ENCODE measurements around the gene AUTS2. TPM values are rescaled to one million over a fixed set of nuclear protein-coding genes. Genes with fewer than 3 reads are reported as not detected.

AUTS2 gene
- polyA plus RNA-seq, 1 donor from 2014 or later: 97.3 TPM

GRCh38 chr7:70764701-70765208 lies 1166.5 kb downstream of the AUTS2 start:
- Histone ChIP-seq H3K4me3 (ENCODE audit: low read length) (no peak overlapping the region), H3K36me3 (ENCODE audit: insufficient read depth, low read length) (no peaks in the 10 kb centered on the region), H3K4me2 (ENCODE audit: low read length) (no peak overlapping the region), H3K9ac (ENCODE audit: low read length) (no peak overlapping the region), H2AFZ (ENCODE audit: low read depth, low read length) (no peak overlapping the region), H3F3A (ENCODE audit: insufficient read depth, low read length, poor library complexity, severe bottlenecking) (no peaks in the 10 kb centered on the region), H3K27me3 (ENCODE audit: insufficient read depth, low read depth, low read length) (no peaks in the 10 kb centered on the region), H3K27ac (ENCODE audit: low read length) (no peak overlapping the region), H4K20me1 (ENCODE audit: insufficient read depth) (peaks cover 57% of the 10 kb centered on the region), H3K9me2 (ENCODE audit: insufficient read depth, low read length) (no peaks in the 10 kb centered on the region), H3K79me2 (replicated peaks; ENCODE audit: insufficient read depth, low read length) (peaks cover 69% of the 10 kb centered on the region), H3K9me3 (ENCODE audit: low read length) (no peaks in the 10 kb centered on the region)
- TF ChIP-seq SMC3 (conservative IDR thresholded peaks at IDR 0.05; ENCODE audit: poor library complexity) (no peak), RAD21 (conservative IDR thresholded peaks at IDR 0.05) (no peak), MXI1 (conservative IDR thresholded peaks at IDR 0.05; ENCODE audit: poor library complexity, severe bottlenecking) (no peak), CTCF (IDR thresholded peaks at IDR 0.05; ENCODE audit: poor library complexity, severe bottlenecking) (no peak), POLR2AphosphoS5 (IDR thresholded peaks at IDR 0.05) (no peak), TAF1 (IDR thresholded peaks at IDR 0.05; ENCODE audit: low read depth) (no peak), EP300 (conservative IDR thresholded peaks at IDR 0.05; ENCODE audit: poor library complexity, severe bottlenecking) (no peak), EZH2 (IDR thresholded peaks at IDR 0.05; ENCODE audit: borderline replicate concordance, insufficient read depth, low read length, poor library complexity, severe bottlenecking) (no peak)
- TF ChIP-seq, protein P1, sequence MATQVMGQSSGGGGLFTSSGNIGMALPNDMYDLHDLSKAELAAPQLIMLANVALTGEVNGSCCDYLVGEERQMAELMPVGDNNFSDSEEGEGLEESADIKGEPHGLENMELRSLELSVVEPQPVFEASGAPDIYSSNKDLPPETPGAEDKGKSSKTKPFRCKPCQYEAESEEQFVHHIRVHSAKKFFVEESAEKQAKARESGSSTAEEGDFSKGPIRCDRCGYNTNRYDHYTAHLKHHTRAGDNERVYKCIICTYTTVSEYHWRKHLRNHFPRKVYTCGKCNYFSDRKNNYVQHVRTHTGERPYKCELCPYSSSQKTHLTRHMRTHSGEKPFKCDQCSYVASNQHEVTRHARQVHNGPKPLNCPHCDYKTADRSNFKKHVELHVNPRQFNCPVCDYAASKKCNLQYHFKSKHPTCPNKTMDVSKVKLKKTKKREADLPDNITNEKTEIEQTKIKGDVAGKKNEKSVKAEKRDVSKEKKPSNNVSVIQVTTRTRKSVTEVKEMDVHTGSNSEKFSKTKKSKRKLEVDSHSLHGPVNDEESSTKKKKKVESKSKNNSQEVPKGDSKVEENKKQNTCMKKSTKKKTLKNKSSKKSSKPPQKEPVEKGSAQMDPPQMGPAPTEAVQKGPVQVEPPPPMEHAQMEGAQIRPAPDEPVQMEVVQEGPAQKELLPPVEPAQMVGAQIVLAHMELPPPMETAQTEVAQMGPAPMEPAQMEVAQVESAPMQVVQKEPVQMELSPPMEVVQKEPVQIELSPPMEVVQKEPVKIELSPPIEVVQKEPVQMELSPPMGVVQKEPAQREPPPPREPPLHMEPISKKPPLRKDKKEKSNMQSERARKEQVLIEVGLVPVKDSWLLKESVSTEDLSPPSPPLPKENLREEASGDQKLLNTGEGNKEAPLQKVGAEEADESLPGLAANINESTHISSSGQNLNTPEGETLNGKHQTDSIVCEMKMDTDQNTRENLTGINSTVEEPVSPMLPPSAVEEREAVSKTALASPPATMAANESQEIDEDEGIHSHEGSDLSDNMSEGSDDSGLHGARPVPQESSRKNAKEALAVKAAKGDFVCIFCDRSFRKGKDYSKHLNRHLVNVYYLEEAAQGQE (IDR thresholded peaks at IDR 0.05; ENCODE audit: borderline replicate concordance): no peak

DNA sequence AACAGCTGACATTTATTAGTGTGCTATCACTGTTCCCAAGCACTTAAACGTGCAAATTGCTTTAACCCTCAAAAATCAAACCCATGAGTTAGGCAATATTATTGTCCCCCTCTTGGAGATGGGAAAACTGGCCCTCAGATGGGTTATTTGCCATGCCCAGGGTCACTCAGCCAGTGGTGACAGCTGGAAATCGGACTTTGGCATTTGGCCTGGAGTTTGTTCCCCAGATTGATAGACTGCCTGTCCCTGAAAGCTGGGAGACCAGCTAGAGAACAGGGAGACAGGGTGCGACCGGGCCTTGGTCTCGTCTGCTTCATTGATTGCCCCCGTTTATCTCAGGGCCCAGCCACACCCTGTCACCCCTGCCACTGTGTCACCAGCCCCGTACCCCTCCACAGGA lies 1167.4 kb downstream of the AUTS2 start:
- Histone ChIP-seq H3K9ac (ENCODE audit: low read length) (no peak overlapping the region), H3F3A (ENCODE audit: insufficient read depth, low read length, poor library complexity, severe bottlenecking) (no peaks in the 10 kb centered on the region), H3K4me2 (ENCODE audit: low read length) (no peak overlapping the region), H4K20me1 (ENCODE audit: insufficient read depth) (peaks cover 58% of the 10 kb centered on the region), H3K4me3 (ENCODE audit: low read length) (no peak overlapping the region), H3K36me3 (ENCODE audit: insufficient read depth, low read length) (no peaks in the 10 kb centered on the region), H2AFZ (ENCODE audit: low read depth, low read length) (no peak overlapping the region), H3K27me3 (ENCODE audit: insufficient read depth, low read depth, low read length) (no peaks in the 10 kb centered on the region), H3K27ac (ENCODE audit: low read length) (no peak overlapping the region), H3K9me3 (ENCODE audit: low read length) (no peaks in the 10 kb centered on the region), H3K9me2 (ENCODE audit: insufficient read depth, low read length) (no peaks in the 10 kb centered on the region), H3K79me2 (replicated peaks; ENCODE audit: insufficient read depth, low read length) (peaks cover 66% of the 10 kb centered on the region)
- TF ChIP-seq MXI1 (conservative IDR thresholded peaks at IDR 0.05; ENCODE audit: poor library complexity, severe bottlenecking) (no peak), CTCF (IDR thresholded peaks at IDR 0.05; ENCODE audit: poor library complexity, severe bottlenecking) (no peak), TAF1 (IDR thresholded peaks at IDR 0.05; ENCODE audit: low read depth) (no peak), EZH2 (IDR thresholded peaks at IDR 0.05; ENCODE audit: borderline replicate concordance, insufficient read depth, low read length, poor library complexity, severe bottlenecking) (no peak), SMC3 (conservative IDR thresholded peaks at IDR 0.05; ENCODE audit: poor library complexity) (no peak), EP300 (conservative IDR thresholded peaks at IDR 0.05; ENCODE audit: poor library complexity, severe bottlenecking) (no peak), POLR2AphosphoS5 (IDR thresholded peaks at IDR 0.05) (no peak), RAD21 (conservative IDR thresholded peaks at IDR 0.05) (no peak)
- TF ChIP-seq, protein P1 (IDR thresholded peaks at IDR 0.05; ENCODE audit: borderline replicate concordance): no peak
